ENCODE results near the gene PSME1.
A peak's percentile ranks its signal among the peaks of the same experiment; 100 is the strongest.

The PSME1 gene

GRCh38 chr14:24092110-24092504 lies 43.9 kb upstream of the PSME1 start:
- Histone ChIP-seq H3K9ac (no peak overlapping the region), H3K4me1 (ENCODE audit: low read depth, poor library complexity, severe bottlenecking) (peaks cover 19% of the 10 kb centered on the region), H4K20me1 (ENCODE audit: insufficient read depth) (no peaks in the 10 kb centered on the region), H3K36me3 (ENCODE audit: insufficient read depth) (no peaks in the 10 kb centered on the region), H3K27ac (no peak overlapping the region), H3K4me2 (no peak overlapping the region), H3K79me2 (ENCODE audit: insufficient read depth, low read depth) (peaks cover 8% of the 10 kb centered on the region; the same call in 1 of the 2 replicates), H3K4me3 (IDR thresholded peaks at IDR 0.05; ENCODE audit: insufficient read depth, low read depth, low read length) (no peak overlapping the region), H2AFZ (ENCODE audit: low read depth) (no peak overlapping the region), H3K27me3 (ENCODE audit: insufficient read depth, low read depth) (no peaks in the 10 kb centered on the region)
- TF ChIP-seq CTCF (conservative IDR thresholded peaks at IDR 0.05; ENCODE audit: low read depth, low read length): no peak

- peaks cover 8% of the 10 kb centered on the region; the same call in 1 of the 2 replicates for H3K79me2 ChIP-seq (ENCODE audit: insufficient read depth, low read depth)
- no peak overlapping the region for H2AFZ ChIP-seq (ENCODE audit: low read depth)
- H3K36me3 ChIP-seq (ENCODE audit: insufficient read depth): no peaks in the 10 kb centered on the region
- H3K27me3 ChIP-seq (ENCODE audit: insufficient read depth, low read depth): no peaks in the 10 kb centered on the region
- H3K4me2 ChIP-seq: no peak overlapping the region
- no peaks in the 10 kb centered on the region for H4K20me1 ChIP-seq (ENCODE audit: insufficient read depth)
- H3K4me3 ChIP-seq (IDR thresholded peaks at IDR 0.05; ENCODE audit: insufficient read depth, low read depth, low read length): no peak overlapping the region
- H3K4me1 ChIP-seq (ENCODE audit: low read depth, poor library complexity, severe bottlenecking): peaks cover 19% of the 10 kb centered on the region
- no peak overlapping the region for H3K9ac ChIP-seq
- H3K27ac ChIP-seq: no peak overlapping the region
- TF ChIP-seq CTCF (conservative IDR thresholded peaks at IDR 0.05; ENCODE audit: low read depth, low read length): no peak
Observed at GRCh38 chr14:24092505-24093206, 43.3 kb upstream of the PSME1 start.

- TF ChIP-seq CTCF (conservative IDR thresholded peaks at IDR 0.05; ENCODE audit: low read depth, low read length): no peak
- H3K27me3 ChIP-seq (ENCODE audit: insufficient read depth, low read depth): no peaks in the 10 kb centered on the region
- H3K9ac ChIP-seq: peak overlapping the region; percentile 78; the same call in 1 of the 2 replicates
- H3K36me3 ChIP-seq (ENCODE audit: insufficient read depth): no peaks in the 10 kb centered on the region
- H3K4me1 ChIP-seq (ENCODE audit: low read depth, poor library complexity, severe bottlenecking): peaks cover 19% of the 10 kb centered on the region
- no peak overlapping the region for H3K27ac ChIP-seq
- no peak overlapping the region for H3K4me3 ChIP-seq (IDR thresholded peaks at IDR 0.05; ENCODE audit: insufficient read depth, low read depth, low read length)
- no peaks in the 10 kb centered on the region for H4K20me1 ChIP-seq (ENCODE audit: insufficient read depth)
- H2AFZ ChIP-seq (ENCODE audit: low read depth): peak overlapping the region; percentile 71; the same call in 1 of the 2 replicates
- peaks cover 8% of the 10 kb centered on the region; the same call in 1 of the 2 replicates for H3K79me2 ChIP-seq (ENCODE audit: insufficient read depth, low read depth)
- H3K4me2 ChIP-seq: peak overlapping the region; percentile 25; the same call in 1 of the 2 replicates
Observed at GRCh38 chr14:24093207-24093900, 42.6 kb upstream of the PSME1 start.

GRCh38 chr14:24093901-24094840 lies 41.8 kb upstream of the PSME1 start, which contains the start of gene PCK2:
PCK2 (plus strand) TSS chr14:24094311; CDS start chr14:24094406, 95 bp downstream.
- peak within 1 kb of the TSS; percentile 57 for H3K27ac ChIP-seq
- H3K27me3 ChIP-seq (ENCODE audit: insufficient read depth, low read depth): no peaks in the 10 kb centered on the region
- H3K9ac ChIP-seq: peak within 1 kb of the TSS; percentile 78
- no peak for TF ChIP-seq CTCF (conservative IDR thresholded peaks at IDR 0.05; ENCODE audit: low read depth, low read length)
- no peak within 1 kb of the TSS for H3K4me3 ChIP-seq (IDR thresholded peaks at IDR 0.05; ENCODE audit: insufficient read depth, low read depth, low read length)
- H3K4me2 ChIP-seq: peak within 1 kb of the TSS; percentile 82
- no peaks in the 10 kb centered on the region for H3K36me3 ChIP-seq (ENCODE audit: insufficient read depth)
- peak within 1 kb of the TSS; percentile 71 for H2AFZ ChIP-seq (ENCODE audit: low read depth)
- peaks cover 19% of the 10 kb centered on the region for H3K4me1 ChIP-seq (ENCODE audit: low read depth, poor library complexity, severe bottlenecking)
- H4K20me1 ChIP-seq (ENCODE audit: insufficient read depth): no peaks in the 10 kb centered on the region
- H3K79me2 ChIP-seq (ENCODE audit: insufficient read depth, low read depth): peaks cover 8% of the 10 kb centered on the region; the same call in 1 of the 2 replicates
